ENCODE results near the gene RAB37. TPM values are rescaled to one million over a fixed set of nuclear protein-coding genes. Genes with fewer than 3 reads are reported as not detected.

The RAB37 gene
- total RNA-seq, 1 experiment from 2014 or later: not detected

- Histone ChIP-seq H2AFZ (ENCODE audit: low read length) (no peak overlapping the region), H3K4me1 (ENCODE audit: low read length) (no peaks in the 10 kb centered on the region), H3K79me2 (ENCODE audit: low read length) (no peaks in the 10 kb centered on the region), H3K9ac (ENCODE audit: low read length) (no peak overlapping the region), H3K27ac (ENCODE audit: low read length) (no peak overlapping the region), H3K36me3 (ENCODE audit: insufficient read depth, low read length) (no peaks in the 10 kb centered on the region), H4K20me1 (ENCODE audit: insufficient read depth, low read depth, low read length) (no peaks in the 10 kb centered on the region), H3K4me3 (ENCODE audit: low read length) (no peak overlapping the region), H3K9me3 (ENCODE audit: low read length) (no peaks in the 10 kb centered on the region), H3K27me3 (ENCODE audit: low read length) (no peaks in the 10 kb centered on the region), H3K4me2 (ENCODE audit: low read depth, low read length, poor library complexity, severe bottlenecking) (no peak overlapping the region), H3K9me2 (replicated peaks; ENCODE audit: insufficient read depth, low read length) (no peaks in the 10 kb centered on the region)
- no peak for DNase-seq
Measured at GRCh38 chr17:74715144-74715543, 21.9 kb upstream of the RAB37 start.

DNA sequence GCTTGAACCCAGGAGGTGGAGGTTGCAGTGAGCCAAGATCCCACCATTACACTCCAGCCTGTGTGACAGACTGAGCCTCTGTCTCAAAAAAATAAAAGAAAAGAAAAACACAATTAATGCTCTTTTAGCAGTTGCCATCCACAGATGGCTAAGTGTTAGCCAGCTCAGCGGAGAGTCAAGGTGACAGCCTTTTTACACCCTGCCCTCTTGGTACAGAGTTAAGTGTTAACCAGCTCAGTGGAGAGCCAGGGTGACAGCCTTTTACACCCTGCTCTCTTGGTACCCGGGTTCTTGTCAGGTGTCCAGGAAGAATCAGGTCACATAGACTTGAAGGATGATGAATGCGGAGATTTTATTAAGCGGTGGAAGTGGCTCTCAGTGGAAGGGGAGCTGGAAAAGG lies 16.6 kb upstream of the RAB37 start:
- Histone ChIP-seq H3K4me1 (ENCODE audit: low read length) (no peaks in the 10 kb centered on the region), H3K9me3 (ENCODE audit: low read length) (no peaks in the 10 kb centered on the region), H3K27me3 (ENCODE audit: low read length) (no peaks in the 10 kb centered on the region), H4K20me1 (ENCODE audit: insufficient read depth, low read depth, low read length) (no peaks in the 10 kb centered on the region), H3K9me2 (replicated peaks; ENCODE audit: insufficient read depth, low read length) (no peaks in the 10 kb centered on the region), H3K79me2 (ENCODE audit: low read length) (no peaks in the 10 kb centered on the region), H3K36me3 (ENCODE audit: insufficient read depth, low read length) (no peaks in the 10 kb centered on the region), H2AFZ (ENCODE audit: low read length) (no peak overlapping the region), H3K4me2 (ENCODE audit: low read depth, low read length, poor library complexity, severe bottlenecking) (no peak overlapping the region), H3K27ac (ENCODE audit: low read length) (no peak overlapping the region), H3K9ac (ENCODE audit: low read length) (no peak overlapping the region), H3K4me3 (ENCODE audit: low read length) (no peak overlapping the region)
- no peak for DNase-seq

GRCh38 chr17:74722782-74723181 lies 14.3 kb upstream of the RAB37 start:
- no peaks in the 10 kb centered on the region for H4K20me1 ChIP-seq (ENCODE audit: insufficient read depth, low read depth, low read length)
- H3K9me3 ChIP-seq (ENCODE audit: low read length): no peaks in the 10 kb centered on the region
- no peak overlapping the region for H2AFZ ChIP-seq (ENCODE audit: low read length)
- H3K9me2 ChIP-seq (replicated peaks; ENCODE audit: insufficient read depth, low read length): no peaks in the 10 kb centered on the region
- H3K79me2 ChIP-seq (ENCODE audit: low read length): no peaks in the 10 kb centered on the region
- no peak for DNase-seq
- H3K4me2 ChIP-seq (ENCODE audit: low read depth, low read length, poor library complexity, severe bottlenecking): no peak overlapping the region
- H3K9ac ChIP-seq (ENCODE audit: low read length): no peak overlapping the region
- H3K27me3 ChIP-seq (ENCODE audit: low read length): no peaks in the 10 kb centered on the region
- no peak overlapping the region for H3K4me3 ChIP-seq (ENCODE audit: low read length)
- H3K36me3 ChIP-seq (ENCODE audit: insufficient read depth, low read length): no peaks in the 10 kb centered on the region
- H3K4me1 ChIP-seq (ENCODE audit: low read length): no peaks in the 10 kb centered on the region; the same call in 1 of the 2 replicates
- no peak overlapping the region for H3K27ac ChIP-seq (ENCODE audit: low read length)

- Histone ChIP-seq H3K4me3 (ENCODE audit: low read length) (no peak overlapping the region), H3K9me2 (replicated peaks; ENCODE audit: insufficient read depth, low read length) (no peaks in the 10 kb centered on the region), H2AFZ (ENCODE audit: low read length) (no peak overlapping the region), H3K36me3 (ENCODE audit: insufficient read depth, low read length) (no peaks in the 10 kb centered on the region), H3K27ac (ENCODE audit: low read length) (no peak overlapping the region), H3K79me2 (ENCODE audit: low read length) (no peaks in the 10 kb centered on the region), H3K27me3 (ENCODE audit: low read length) (no peaks in the 10 kb centered on the region), H3K9ac (ENCODE audit: low read length) (no peak overlapping the region), H3K4me1 (ENCODE audit: low read length) (no peaks in the 10 kb centered on the region; the same call in 1 of the 2 replicates), H4K20me1 (ENCODE audit: insufficient read depth, low read depth, low read length) (no peaks in the 10 kb centered on the region), H3K4me2 (ENCODE audit: low read depth, low read length, poor library complexity, severe bottlenecking) (no peak overlapping the region), H3K9me3 (ENCODE audit: low read length) (0 out of 2 replicates have a peak, but pooled peaks cover 3% of the 10 kb centered on the region)
- no peak for DNase-seq
Measured at GRCh38 chr17:74723891-74724290, 13.2 kb upstream of the RAB37 start.

DNA sequence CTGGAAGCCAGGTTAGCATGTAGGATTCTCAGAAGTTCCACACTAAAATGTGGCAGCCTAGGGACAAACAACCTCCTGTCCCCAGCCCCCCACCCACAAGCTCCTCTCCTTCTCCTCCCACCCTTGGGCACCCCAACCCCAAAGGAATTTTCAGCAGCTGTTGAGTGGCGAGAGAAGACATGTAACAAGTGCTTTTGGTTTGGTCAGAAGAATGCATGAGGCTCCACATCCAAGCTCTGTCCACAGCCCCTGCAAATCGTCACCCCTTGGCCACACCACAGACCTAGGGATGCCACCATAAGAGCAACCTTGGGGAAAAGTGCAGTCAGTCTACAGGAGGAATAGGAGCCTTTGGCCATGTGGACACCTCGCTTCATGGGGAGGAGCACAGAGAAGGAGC lies 11.9 kb upstream of the RAB37 start:
- no peaks in the 10 kb centered on the region for H3K36me3 ChIP-seq (ENCODE audit: insufficient read depth, low read length)
- H3K4me2 ChIP-seq (ENCODE audit: low read depth, low read length, poor library complexity, severe bottlenecking): no peak overlapping the region
- no peaks in the 10 kb centered on the region for H3K79me2 ChIP-seq (ENCODE audit: low read length)
- no peak overlapping the region for H3K9ac ChIP-seq (ENCODE audit: low read length)
- no peaks in the 10 kb centered on the region for H3K27me3 ChIP-seq (ENCODE audit: low read length)
- H3K9me3 ChIP-seq (ENCODE audit: low read length): 0 out of 2 replicates have a peak, but pooled peaks cover 3% of the 10 kb centered on the region
- H2AFZ ChIP-seq (ENCODE audit: low read length): no peak overlapping the region
- no peak overlapping the region for H3K27ac ChIP-seq (ENCODE audit: low read length)
- no peaks in the 10 kb centered on the region for H3K9me2 ChIP-seq (replicated peaks; ENCODE audit: insufficient read depth, low read length)
- no peaks in the 10 kb centered on the region for H4K20me1 ChIP-seq (ENCODE audit: insufficient read depth, low read depth, low read length)
- no peaks in the 10 kb centered on the region; the same call in 1 of the 2 replicates for H3K4me1 ChIP-seq (ENCODE audit: low read length)
- DNase-seq: no peak
- no peak overlapping the region for H3K4me3 ChIP-seq (ENCODE audit: low read length)

- Histone ChIP-seq H3K79me2 (ENCODE audit: low read length) (no peaks in the 10 kb centered on the region), H3K27ac (ENCODE audit: low read length) (no peak overlapping the region), H3K4me3 (ENCODE audit: low read length) (no peak overlapping the region), H3K4me2 (ENCODE audit: low read depth, low read length, poor library complexity, severe bottlenecking) (no peak overlapping the region), H3K9ac (ENCODE audit: low read length) (no peak overlapping the region), H3K9me2 (replicated peaks; ENCODE audit: insufficient read depth, low read length) (no peaks in the 10 kb centered on the region), H3K27me3 (ENCODE audit: low read length) (no peaks in the 10 kb centered on the region), H3K9me3 (ENCODE audit: low read length) (peaks cover 3% of the 10 kb centered on the region; the same call in 1 of the 2 replicates), H3K4me1 (ENCODE audit: low read length) (no peaks in the 10 kb centered on the region; the same call in 1 of the 2 replicates), H4K20me1 (ENCODE audit: insufficient read depth, low read depth, low read length) (no peaks in the 10 kb centered on the region), H3K36me3 (ENCODE audit: insufficient read depth, low read length) (no peaks in the 10 kb centered on the region), H2AFZ (ENCODE audit: low read length) (no peak overlapping the region)
- DNase-seq: no peak
Measured at GRCh38 chr17:74728033-74728701, 8.9 kb upstream of the RAB37 start.

DNA sequence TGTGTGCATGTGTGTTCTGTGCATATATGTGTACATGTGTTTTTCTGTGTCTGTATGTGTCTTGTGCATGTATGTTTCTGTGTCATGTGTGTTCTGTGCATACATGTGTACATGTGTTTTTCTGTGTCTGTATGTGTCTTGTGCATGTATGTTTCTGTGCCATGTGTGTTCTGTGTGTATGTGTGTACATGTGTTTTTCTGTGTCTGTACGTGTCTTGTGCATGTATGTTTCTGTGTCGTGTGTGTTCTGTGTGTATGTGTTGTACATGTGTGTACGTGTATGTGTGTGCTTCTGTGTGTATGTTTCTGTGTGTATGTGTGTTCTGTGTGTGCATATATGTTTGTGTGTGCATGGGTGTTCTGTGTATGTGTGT lies 8.4 kb upstream of the RAB37 start:
- Histone ChIP-seq H3K9me2 (replicated peaks; ENCODE audit: insufficient read depth, low read length) (no peaks in the 10 kb centered on the region), H3K9ac (ENCODE audit: low read length) (no peak overlapping the region), H3K79me2 (ENCODE audit: low read length) (no peaks in the 10 kb centered on the region), H4K20me1 (ENCODE audit: insufficient read depth, low read depth, low read length) (no peaks in the 10 kb centered on the region), H3K9me3 (ENCODE audit: low read length) (peaks cover 3% of the 10 kb centered on the region; the same call in 1 of the 2 replicates), H3K4me2 (ENCODE audit: low read depth, low read length, poor library complexity, severe bottlenecking) (no peak overlapping the region), H3K4me3 (ENCODE audit: low read length) (no peak overlapping the region), H2AFZ (ENCODE audit: low read length) (no peak overlapping the region), H3K27me3 (ENCODE audit: low read length) (no peaks in the 10 kb centered on the region), H3K27ac (ENCODE audit: low read length) (no peak overlapping the region), H3K36me3 (ENCODE audit: insufficient read depth, low read length) (no peaks in the 10 kb centered on the region), H3K4me1 (ENCODE audit: low read length) (no peaks in the 10 kb centered on the region; the same call in 1 of the 2 replicates)
- no peak for DNase-seq

GRCh38 chr17:74729368-74729767 lies 7.7 kb upstream of the RAB37 start:
- Histone ChIP-seq H3K4me3 (ENCODE audit: low read length) (no peak overlapping the region), H3K27ac (ENCODE audit: low read length) (no peak overlapping the region), H3K4me1 (ENCODE audit: low read length) (no peaks in the 10 kb centered on the region; the same call in 1 of the 2 replicates), H3K27me3 (ENCODE audit: low read length) (no peaks in the 10 kb centered on the region), H3K36me3 (ENCODE audit: insufficient read depth, low read length) (no peaks in the 10 kb centered on the region), H3K9me3 (ENCODE audit: low read length) (peaks cover 3% of the 10 kb centered on the region; the same call in 1 of the 2 replicates), H2AFZ (ENCODE audit: low read length) (no peak overlapping the region), H3K79me2 (ENCODE audit: low read length) (no peaks in the 10 kb centered on the region), H3K4me2 (ENCODE audit: low read depth, low read length, poor library complexity, severe bottlenecking) (no peak overlapping the region), H3K9ac (ENCODE audit: low read length) (no peak overlapping the region), H3K9me2 (replicated peaks; ENCODE audit: insufficient read depth, low read length) (no peaks in the 10 kb centered on the region), H4K20me1 (ENCODE audit: insufficient read depth, low read depth, low read length) (no peaks in the 10 kb centered on the region)
- DNase-seq: no peak

Data from Karpas-422 (cell line).